ENCODE measurements around the gene CTIF. TPM values are rescaled to one million over a fixed set of nuclear protein-coding genes. Genes with fewer than 3 reads are reported as not detected.

Gene CTIF
- total RNA-seq, 4 donors from 2014 or later, result 14.1 to 78.2 (median 18.4) TPM

GRCh38 chr18:48777026-48777743 is 238.4 kb downstream of the CTIF start:
- in situ Hi-C loops (cut with MboI; ENCODE audit: low pct_ligation_motif_present in 1 of 4, low pct_unique_long_range_greater_than_20kb in 1 of 4, low sequenced_read_pairs in 3 of 4), result loop anchor here in 2 of 4 donors (10.0 to 25.0 kb wide), 2 partner anchors 138 to 185 kb away; partner anchors contain the start of gene SMAD7 (in 1 of the 2)
- H3K4me3 ChIP-seq, result no peak overlapping the region

GRCh38 chr18:48777744-48778116 is 238.9 kb downstream of the CTIF start:
- Histone ChIP-seq H3K9me3 (no peaks in the 10 kb centered on the region), H3K27ac (peak overlapping the region in 2 of 4 donors; percentile 1 to 16), H3K4me1 (peaks cover 25 to 53% (median 37%) of the 10 kb centered on the region in 4 donors), H3K36me3 (no peaks in the 10 kb centered on the region), H3K27me3 (no peaks in the 10 kb centered on the region), H3K4me3 (no peak overlapping the region)
- TF ChIP-seq CTCF (IDR thresholded peaks at IDR 0.05) (no peak), POLR2A (IDR thresholded peaks at IDR 0.05) (no peak), EP300 (IDR thresholded peaks at IDR 0.05; ENCODE audit: low read depth) (no peak), POLR2AphosphoS5 (IDR thresholded peaks at IDR 0.05) (no peak)
- in situ Hi-C loops (cut with MboI; ENCODE audit: low pct_ligation_motif_present in 1 of 4, low pct_unique_long_range_greater_than_20kb in 1 of 4, low sequenced_read_pairs in 3 of 4), result loop anchor here in 2 of 4 donors (10.0 to 25.0 kb wide), 2 partner anchors 137 to 185 kb away; partner anchors contain the start of gene SMAD7 (in 1 of the 2)
- WGBS, 2 donors (ENCODE audit: low coverage in 1 of 2), result 73 to 90% methylated on average over 2 to 8 of the region's 8 CpGs
- intact Hi-C loops (cut with DNase I; ENCODE audit: low total_unique reads), result no loop called here
- DNase-seq, result no peak

More at GRCh38 chr18:48777026-48777743, 238.4 kb downstream of the CTIF start:
- Histone ChIP-seq H3K27me3 (no peaks in the 10 kb centered on the region), H3K27ac (peak overlapping the region in 2 of 4 donors; percentile 1 to 16), H3K9me3 (no peaks in the 10 kb centered on the region), H3K4me1 (peaks cover 20 to 48% (median 33%) of the 10 kb centered on the region in 4 donors), H3K36me3 (no peaks in the 10 kb centered on the region)
- WGBS, 2 donors (ENCODE audit: low coverage in 1 of 2), result 25% methylated on average over 13 of the region's 13 CpGs; no CpG with 5 or more reads in 1 of the 2 donors
- TF ChIP-seq CTCF (IDR thresholded peaks at IDR 0.05) (peak; percentile 85 to 94 (median 91)), EP300 (IDR thresholded peaks at IDR 0.05; ENCODE audit: low read depth) (no peak)
- intact Hi-C loops (cut with DNase I; ENCODE audit: low total_unique reads), result no loop called here
- DNase-seq, result peak; percentile 74

- intact Hi-C loops (cut with DNase I; ENCODE audit: low total_unique reads), result no loop called here
Observed at GRCh38 chr18:48778344-48779011, 239.6 kb downstream of the CTIF start.

More at GRCh38 chr18:48778344-48779011, 239.6 kb downstream of the CTIF start:
- Histone ChIP-seq H3K9me3 (no peaks in the 10 kb centered on the region), H3K27ac (no peak overlapping the region), H3K27me3 (no peaks in the 10 kb centered on the region), H3K4me3 (no peak overlapping the region), H3K36me3 (no peaks in the 10 kb centered on the region), H3K4me1 (peaks cover 25 to 57% (median 38%) of the 10 kb centered on the region in 4 donors)
- 90% methylated on average over 13 of the region's 13 CpGs; no CpG with 5 or more reads in 1 of the 2 donors for whole genome bisulfite sequencing, 2 donors (ENCODE audit: low coverage in 1 of 2)
- DNase-seq, result no peak
- TF ChIP-seq POLR2AphosphoS5 (IDR thresholded peaks at IDR 0.05) (no peak), CTCF (IDR thresholded peaks at IDR 0.05) (no peak), EP300 (IDR thresholded peaks at IDR 0.05; ENCODE audit: low read depth) (no peak), POLR2A (IDR thresholded peaks at IDR 0.05) (no peak)
- in situ Hi-C loops (cut with MboI; ENCODE audit: low pct_ligation_motif_present in 1 of 4, low pct_unique_long_range_greater_than_20kb in 1 of 4, low sequenced_read_pairs in 3 of 4), result loop anchor here in 2 of 4 donors (10.0 to 25.0 kb wide), 2 partner anchors 136 to 184 kb away; partner anchors contain the start of gene SMAD7 (in 1 of the 2)

Measured in transverse colon (tissue), 4 donors.